T-helper 17 cell (primary cell): ENCODE measurements around the gene KLHL10. TPM values are rescaled to one million over a fixed set of nuclear protein-coding genes. Genes with fewer than 3 reads are reported as not detected.

Experiments used
- ATAC-seq: fragments of 150-1000 bp; cut with Tn5 transposase; 2 replicates; pipeline ENCODE4 v1.10.0; 2021; ENCODE audit warnings: mild to moderate bottlenecking, moderate library complexity
- DNase-seq, 3 donors: peaks; one replicate each; pipeline versions ENCODE4 v3.0.0 to v3.0.0-alpha.2; 2020 to 2021
- H3K9me3 ChIP-seq: one replicate; pipeline ENCODE4 v1.7.0; 2013; ENCODE audit warnings: low read length, mild to moderate bottlenecking; ENCODE audit not compliant: control insufficient read depth, poor library complexity, severe bottlenecking
- H3K27ac Mint-ChIP-seq: one replicate; pipeline ENCODE4 v1.8.0; 2022; ENCODE audit warnings: mild to moderate bottlenecking, moderate library complexity, mixed read lengths
- H3K27me3 Mint-ChIP-seq: one replicate; pipeline ENCODE4 v1.8.0; 2022; ENCODE audit warnings: mixed read lengths
- H3K36me3 Mint-ChIP-seq: one replicate; pipeline ENCODE4 v1.8.0; 2022; ENCODE audit warnings: low read depth, mixed read lengths
- H3K4me1 Mint-ChIP-seq: one replicate; pipeline ENCODE4 v1.8.0; 2022; ENCODE audit warnings: mild to moderate bottlenecking, mixed read lengths
- H3K4me3 Mint-ChIP-seq: one replicate; pipeline ENCODE4 v1.8.0; 2022; ENCODE audit warnings: mild to moderate bottlenecking, moderate library complexity, mixed read lengths
- total RNA-seq, 4 donors: library from RNA in 2 of 4; stranded (reverse) in 2 of 4; gene quantifications; one replicate each; pipeline ENCODE4 v1.2.3 and lab custom pipeline; 2022 to 2026

The KLHL10 gene
- total RNA-seq, 2 donors from 2014 or later: not detected

DNA sequence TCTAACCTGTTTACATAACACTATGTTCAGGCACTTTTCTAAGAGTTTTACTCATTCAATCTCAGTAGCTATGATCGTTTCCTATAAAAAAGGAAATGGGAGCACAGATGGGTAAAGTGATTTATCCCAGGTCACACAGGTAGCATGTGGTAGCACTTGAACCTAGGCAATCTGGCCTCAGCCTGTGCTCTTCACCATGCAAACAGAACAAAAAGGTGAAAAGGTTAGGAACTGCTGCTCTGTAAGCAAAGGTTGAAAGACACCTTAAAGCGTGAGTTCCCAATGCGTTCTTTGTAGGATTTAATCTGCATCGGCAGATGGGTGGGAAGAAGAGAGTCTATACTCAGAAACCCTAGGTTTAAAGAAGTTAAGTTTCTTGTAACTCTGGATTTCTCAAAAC is 42.5 kb downstream of the KLHL10 start:
- Mint-ChIP-seq H3K4me3 (no peak overlapping the region), H3K36me3 (peaks cover 13% of the 10 kb centered on the region), H3K27me3 (no peaks in the 10 kb centered on the region), H3K27ac (no peak overlapping the region), H3K4me1 (peaks cover 3% of the 10 kb centered on the region)
- no peaks in the 10 kb centered on the region for H3K9me3 ChIP-seq
- ATAC-seq (no peak), DNase-seq (no peak)

DNA sequence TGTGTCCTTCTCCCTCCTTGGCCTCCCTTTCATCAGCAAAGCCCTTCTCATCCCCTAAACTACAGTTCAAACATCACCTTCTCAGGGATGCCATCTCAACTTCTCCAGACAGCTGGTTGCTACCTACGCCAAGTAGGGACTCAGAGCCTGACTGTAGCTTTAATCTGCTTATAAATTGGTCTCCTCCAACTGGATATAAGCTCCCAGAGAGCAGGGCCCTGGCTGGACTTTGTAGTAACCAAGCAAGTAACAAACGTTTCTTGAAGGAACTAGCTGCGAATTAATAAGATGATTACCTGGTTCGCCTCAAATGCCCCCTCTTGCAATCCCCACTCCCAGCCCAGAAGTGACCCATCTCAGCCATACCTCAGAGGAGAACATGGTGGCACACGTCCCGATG is 45.1 kb downstream of the KLHL10 start:
- ATAC-seq (no peak), DNase-seq (no peak)
- Mint-ChIP-seq H3K27ac (peak overlapping the region; percentile 56), H3K4me1 (peaks cover 5% of the 10 kb centered on the region), H3K4me3 (no peak overlapping the region), H3K36me3 (peaks cover 13% of the 10 kb centered on the region), H3K27me3 (no peaks in the 10 kb centered on the region)
- H3K9me3 ChIP-seq: no peaks in the 10 kb centered on the region

DNA sequence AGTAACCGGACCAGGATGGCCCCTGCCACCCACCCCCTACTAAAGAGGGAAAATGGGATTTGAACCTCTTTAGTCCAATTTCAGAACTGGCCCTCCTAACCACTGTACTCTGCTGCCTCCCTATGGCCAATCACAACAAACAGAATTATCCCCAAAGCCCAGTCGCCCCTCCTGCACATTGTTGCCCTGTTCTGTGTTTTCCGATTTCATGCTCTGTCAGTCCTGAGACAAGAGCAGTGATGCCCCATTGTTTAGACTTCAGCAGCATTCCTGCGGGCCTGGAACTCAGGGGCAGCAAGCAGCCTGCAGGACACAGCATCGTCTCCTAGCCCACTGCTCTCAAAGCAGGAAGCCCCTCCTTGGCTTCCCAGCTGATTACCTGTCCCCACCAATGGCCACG is 48.1 kb downstream of the KLHL10 start:
- DNase-seq: no peak
- Mint-ChIP-seq H3K36me3 (peaks cover 10% of the 10 kb centered on the region), H3K4me1 (peaks cover 5% of the 10 kb centered on the region), H3K27ac (no peak overlapping the region), H3K27me3 (no peaks in the 10 kb centered on the region), H3K4me3 (no peak overlapping the region)
- H3K9me3 ChIP-seq: no peaks in the 10 kb centered on the region
- no peak for ATAC-seq

DNA sequence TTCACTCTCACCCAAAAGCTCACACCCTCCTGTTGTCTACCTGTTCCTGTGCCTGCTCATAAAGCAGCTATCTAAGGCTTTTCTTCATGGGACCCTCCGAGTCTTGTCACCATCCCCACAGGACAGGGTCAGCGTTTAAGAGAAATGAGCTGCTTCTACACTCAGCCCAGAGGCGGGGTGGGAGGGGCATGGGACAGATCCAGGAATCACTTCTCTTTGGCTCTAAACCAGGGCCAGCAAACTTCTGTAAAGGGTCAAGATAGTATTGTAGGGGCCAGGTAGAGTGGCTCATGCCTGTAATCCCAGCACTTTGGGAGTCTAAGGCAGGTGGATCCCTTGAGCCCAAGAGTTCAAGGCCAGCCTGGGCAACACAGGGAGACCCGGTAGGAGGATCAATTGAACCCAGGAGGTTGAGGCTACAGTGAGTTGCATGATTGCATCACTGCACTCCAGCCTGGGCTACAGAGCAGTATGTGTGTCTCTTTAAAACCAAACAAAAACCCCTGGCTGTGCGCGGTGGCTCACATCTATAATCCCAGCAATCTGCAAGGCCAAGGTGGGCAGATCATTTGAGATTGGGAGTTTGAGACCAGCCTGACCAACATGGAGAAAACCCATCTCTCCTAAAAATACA is 50.8 kb downstream of the KLHL10 start:
- ATAC-seq (no peak), DNase-seq (no peak)
- Mint-ChIP-seq H3K27ac (no peak overlapping the region), H3K27me3 (no peaks in the 10 kb centered on the region), H3K36me3 (peaks cover 2% of the 10 kb centered on the region), H3K4me1 (peaks cover 2% of the 10 kb centered on the region), H3K4me3 (no peak overlapping the region)
- no peaks in the 10 kb centered on the region for H3K9me3 ChIP-seq

DNA sequence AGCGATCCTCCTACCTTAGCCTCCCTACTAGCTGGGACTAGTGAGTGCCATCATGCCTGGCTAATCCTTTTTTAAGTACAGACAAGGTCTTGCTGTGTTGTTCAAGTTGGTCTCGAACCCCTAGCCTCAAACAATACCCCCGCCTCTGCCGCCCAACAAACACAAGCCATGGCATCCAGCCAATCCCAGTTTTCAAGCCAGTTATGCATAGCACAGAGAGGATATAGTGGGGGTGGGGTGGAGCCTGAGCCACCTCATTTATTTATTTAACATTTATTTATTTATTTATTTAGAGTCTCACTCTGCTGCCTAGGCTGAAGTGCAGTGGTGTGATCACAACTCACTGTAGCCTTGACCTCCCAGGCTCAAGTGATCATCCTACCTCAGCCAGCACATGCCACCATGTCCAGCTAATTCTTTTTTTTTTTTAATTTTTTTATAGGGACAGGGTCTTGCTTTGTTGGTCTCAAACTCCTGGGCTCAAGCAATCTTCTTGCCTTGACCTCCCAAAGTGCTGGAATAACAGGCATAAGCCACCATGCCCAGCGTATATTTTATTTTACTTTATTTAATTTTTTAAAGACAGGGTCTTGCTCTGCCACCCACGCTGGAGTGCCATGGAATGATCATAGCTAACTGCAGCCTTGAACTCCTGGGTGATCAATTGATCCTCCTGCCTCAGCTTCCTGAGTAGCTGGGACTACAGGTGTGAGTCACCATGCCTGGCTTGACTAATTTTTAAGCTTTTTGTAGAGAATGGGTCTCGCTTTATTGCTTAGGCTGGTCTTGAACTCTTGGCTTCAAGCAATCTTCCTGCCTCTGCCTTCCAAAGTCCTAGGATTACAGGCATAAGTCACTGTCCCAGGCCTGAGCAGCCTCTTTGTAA is 53.8 kb downstream of the KLHL10 start:
- H3K4me1 Mint-ChIP-seq: peaks cover 3% of the 10 kb centered on the region
- H3K4me3 Mint-ChIP-seq: no peak overlapping the region
- DNase-seq (no peak), ATAC-seq (no peak)
- peaks cover 5% of the 10 kb centered on the region for H3K36me3 Mint-ChIP-seq
- H3K27me3 Mint-ChIP-seq: no peaks in the 10 kb centered on the region
- no peaks in the 10 kb centered on the region for H3K9me3 ChIP-seq
- H3K27ac Mint-ChIP-seq: no peak overlapping the region

DNA sequence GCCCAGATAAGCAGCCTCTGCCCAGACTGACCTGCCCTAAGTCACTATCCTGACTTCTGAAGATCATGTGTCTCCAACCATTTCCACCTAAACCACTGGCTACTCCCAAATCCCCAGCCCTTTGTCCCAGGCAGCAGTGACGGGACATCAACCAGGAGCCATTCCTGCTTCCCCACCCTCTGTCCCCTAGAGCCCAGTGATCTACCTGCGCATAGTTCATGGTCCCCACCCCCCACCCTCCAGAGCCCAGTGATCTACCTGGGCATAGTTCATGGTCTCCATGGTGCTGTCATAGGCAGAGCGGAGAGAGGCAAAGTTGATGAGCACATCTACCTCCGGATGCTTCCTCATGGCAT is 54.4 kb downstream of the KLHL10 start:
- DNase-seq: no peak
- Mint-ChIP-seq H3K27me3 (no peaks in the 10 kb centered on the region), H3K4me3 (no peak overlapping the region), H3K27ac (no peak overlapping the region), H3K4me1 (peaks cover 3% of the 10 kb centered on the region), H3K36me3 (peaks cover 5% of the 10 kb centered on the region)
- no peaks in the 10 kb centered on the region for H3K9me3 ChIP-seq
- ATAC-seq: no peak

DNA sequence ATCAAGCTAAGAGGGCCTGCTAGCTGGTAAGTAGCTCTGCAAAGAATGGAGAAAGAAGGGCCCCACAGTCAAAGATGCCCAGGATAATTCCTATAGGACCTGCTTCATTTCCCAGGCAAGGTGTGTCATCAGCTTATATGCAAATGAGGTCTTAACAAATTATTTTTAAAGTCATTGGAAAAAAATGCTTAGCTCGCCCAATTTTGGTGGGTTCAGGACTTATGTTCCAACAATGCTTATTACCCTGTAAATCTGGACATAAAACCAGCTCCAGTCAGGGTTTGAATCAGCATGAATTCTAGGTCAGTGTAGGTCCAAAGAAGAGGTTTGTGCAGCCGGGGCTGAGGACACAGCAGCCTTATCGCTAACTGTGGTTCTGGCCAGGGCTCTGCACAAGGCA is 55.8 kb downstream of the KLHL10 start:
- ATAC-seq (no peak), DNase-seq (no peak)
- Mint-ChIP-seq H3K4me1 (peaks cover 3% of the 10 kb centered on the region), H3K27me3 (no peaks in the 10 kb centered on the region), H3K36me3 (peaks cover 5% of the 10 kb centered on the region), H3K4me3 (no peak overlapping the region), H3K27ac (no peak overlapping the region)
- H3K9me3 ChIP-seq: no peaks in the 10 kb centered on the region

DNA sequence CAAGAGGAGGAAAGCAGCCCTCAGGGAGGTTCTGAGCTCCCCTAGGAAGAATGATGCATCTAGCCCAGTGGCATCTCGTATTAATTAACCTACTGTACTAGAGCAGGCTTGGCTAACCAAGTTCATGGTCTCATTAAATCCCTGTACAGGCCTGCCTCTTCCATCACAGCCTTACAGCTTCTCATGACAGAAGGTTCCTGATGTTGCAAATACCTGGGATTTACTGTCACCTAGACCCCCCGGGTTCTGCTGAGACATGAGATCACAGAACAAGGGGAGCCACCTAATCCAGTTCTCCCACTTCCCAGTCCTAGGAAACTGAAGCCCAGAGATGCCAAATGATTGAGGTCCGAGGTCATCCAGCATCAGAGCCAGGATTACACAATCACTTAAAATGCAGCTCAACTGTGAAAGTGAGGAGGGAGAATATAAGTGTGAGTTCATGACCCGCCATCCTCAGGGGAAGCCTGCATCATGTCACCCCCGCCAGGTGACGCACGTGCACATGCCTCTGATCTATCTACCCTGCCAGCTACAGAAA is 57.2 kb downstream of the KLHL10 start:
- H3K27ac Mint-ChIP-seq: no peak overlapping the region
- no peak overlapping the region for H3K4me3 Mint-ChIP-seq
- H3K36me3 Mint-ChIP-seq: peaks cover 9% of the 10 kb centered on the region

DNA sequence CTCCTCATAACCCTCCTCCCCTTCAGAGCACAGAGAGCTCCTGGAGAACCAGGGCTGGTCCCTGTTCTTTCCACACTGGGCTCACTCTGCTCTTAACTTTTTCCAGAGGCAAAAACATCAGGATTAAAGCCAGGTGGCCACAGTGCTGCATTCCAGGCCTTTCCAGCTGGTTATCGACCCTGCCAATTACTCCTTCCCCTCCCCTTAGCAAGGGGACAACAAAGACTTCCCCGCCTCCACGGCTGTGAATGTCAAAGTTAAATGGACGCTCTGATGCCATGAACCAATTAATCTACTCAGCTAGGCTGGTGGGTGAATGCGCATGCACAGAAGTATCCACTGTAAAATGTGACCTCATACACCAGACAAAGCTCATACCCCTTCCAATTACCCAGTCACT is 58.0 kb downstream of the KLHL10 start:
- Mint-ChIP-seq H3K27me3 (no peaks in the 10 kb centered on the region), H3K4me1 (peaks cover 6% of the 10 kb centered on the region), H3K4me3 (no peak overlapping the region), H3K27ac (no peak overlapping the region), H3K36me3 (peaks cover 9% of the 10 kb centered on the region)
- no peak for ATAC-seq
- no peak for DNase-seq
- H3K9me3 ChIP-seq: no peaks in the 10 kb centered on the region

More for the DNA sequence above, 57.2 kb downstream of the KLHL10 start:
- Mint-ChIP-seq H3K27me3 (no peaks in the 10 kb centered on the region), H3K4me1 (peaks cover 6% of the 10 kb centered on the region)
- ATAC-seq (no peak), DNase-seq (no peak)
- no peaks in the 10 kb centered on the region for H3K9me3 ChIP-seq

DNA sequence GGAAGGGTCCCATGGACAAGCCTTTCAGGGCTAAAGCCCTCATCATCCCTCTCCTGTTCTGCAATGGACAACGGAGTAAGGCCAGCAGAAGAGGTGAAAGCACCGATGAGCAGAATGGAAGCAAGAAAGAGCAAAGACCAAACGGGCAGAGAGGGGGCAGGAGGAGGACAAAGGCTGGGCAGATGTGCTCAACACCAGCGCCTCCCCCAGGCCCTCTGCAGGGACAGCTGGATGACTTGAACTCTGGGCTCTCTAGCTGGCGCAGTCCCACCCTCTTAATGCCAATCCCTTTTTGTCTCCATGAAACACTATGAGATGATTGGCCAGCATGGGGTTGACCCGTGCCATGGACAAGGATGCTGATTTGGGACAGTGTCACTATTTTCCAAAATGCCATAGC is 59.1 kb downstream of the KLHL10 start:
- Mint-ChIP-seq H3K4me3 (no peak overlapping the region), H3K36me3 (peaks cover 9% of the 10 kb centered on the region), H3K4me1 (peaks cover 8% of the 10 kb centered on the region), H3K27ac (no peak overlapping the region), H3K27me3 (no peaks in the 10 kb centered on the region)
- DNase-seq: no peak
- no peak for ATAC-seq
- H3K9me3 ChIP-seq: no peaks in the 10 kb centered on the region

Other genes with a start within 250 kb of the KLHL10 start
- gene KRT16, start 225.1 kb upstream of the KLHL10 start, total RNA-seq: not detected
- gene KRT17, start 213.2 kb upstream of the KLHL10 start, total RNA-seq: not detected
- 1,000 to 10,000 TPM; 2,426 to 2,697 TPM for gene EIF1, start 148.9 kb upstream of the KLHL10 start, total RNA-seq
- gene GAST, start 125.5 kb upstream of the KLHL10 start, total RNA-seq: not detected
- gene HAP1, start 103.2 kb upstream of the KLHL10 start, total RNA-seq: 1 to 10 TPM in 1 of 2 donors, under 1 TPM in 1; 0.15 to 1.3 TPM
- gene JUP, start 51.1 kb upstream of the KLHL10 start, total RNA-seq: 1 to 10 TPM in 1 of 2 donors, under 1 TPM in 1; 0.63 to 1.4 TPM
- gene P3H4, start 25.9 kb upstream of the KLHL10 start, total RNA-seq: 1 to 10 TPM; 1.7 to 2.0 TPM
- not detected for gene FKBP10, start 24.8 kb upstream of the KLHL10 start, total RNA-seq
- 10 to 100 TPM; 23.1 to 28.9 TPM for gene NT5C3B, start 1.6 kb upstream of the KLHL10 start, total RNA-seq
- gene KLHL11, start 27.6 kb downstream of the KLHL10 start, total RNA-seq: 10 to 100 TPM; 17.7 to 31.6 TPM
- gene ACLY, start 81.1 kb downstream of the KLHL10 start, total RNA-seq: 10 to 100 TPM; 65.5 to 73.4 TPM
- 1 to 10 TPM; 3.7 to 4.3 TPM for gene ODAD4, start 92.8 kb downstream of the KLHL10 start, total RNA-seq
- 10 to 100 TPM; 21.0 to 23.4 TPM for gene CNP, start 129.0 kb downstream of the KLHL10 start, total RNA-seq
- 100 to 1,000 TPM; 113 to 124 TPM for gene DNAJC7, start 179.6 kb downstream of the KLHL10 start, total RNA-seq
- 10 to 100 TPM; 14.3 to 15.6 TPM for gene NKIRAS2, start 182.3 kb downstream of the KLHL10 start, total RNA-seq
- gene C17orf113, start 212.8 kb downstream of the KLHL10 start, total RNA-seq: under 1 TPM; 0.65 to 0.85 TPM